ENCODE data around the gene PPP3R1. TPM values are rescaled to one million over a fixed set of nuclear protein-coding genes. Genes with fewer than 3 reads are reported as not detected.

PPP3R1 gene
- total RNA-seq, 1 experiment from 2014 or later: 24.5 TPM

DNA sequence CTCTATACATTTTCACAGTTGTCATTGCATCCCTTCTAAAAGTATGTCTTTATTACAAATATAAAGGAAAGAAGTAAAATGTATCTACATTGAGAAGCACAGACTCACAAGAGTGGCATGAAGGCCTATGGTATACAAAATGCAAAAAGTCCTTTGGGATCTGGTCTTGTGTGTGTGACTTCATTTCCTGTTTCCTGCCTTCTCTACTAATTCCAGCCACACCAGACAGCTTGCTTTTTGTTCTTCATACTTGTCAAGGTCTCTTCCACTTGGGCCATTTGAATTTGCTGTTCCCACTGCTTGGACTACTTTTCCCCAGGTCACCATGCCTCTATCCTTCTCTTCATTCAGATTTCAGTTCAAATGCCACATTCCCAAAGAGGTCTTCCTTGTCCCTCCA lies 101.3 kb downstream of the PPP3R1 start:
- DNase-seq (ENCODE audit: low spot score): peak; percentile 18

DNA sequence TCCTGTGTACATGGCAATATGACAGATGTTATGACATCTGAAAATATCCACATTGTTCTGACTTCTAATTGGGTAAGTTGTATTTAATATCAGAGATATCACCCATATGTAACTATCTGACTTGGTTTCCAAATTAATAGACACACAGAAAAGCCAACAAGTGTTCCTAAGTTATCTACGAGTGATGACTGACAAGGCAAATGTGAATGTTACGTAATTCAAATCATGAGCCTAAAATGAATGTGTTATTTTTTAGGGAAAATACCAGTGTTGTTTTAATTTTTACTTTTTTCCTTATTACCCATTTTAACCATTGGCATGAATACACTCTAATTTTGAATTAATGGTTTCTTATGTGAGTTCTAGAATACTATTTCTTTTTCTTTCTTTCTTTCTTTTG lies 110.5 kb downstream of the PPP3R1 start:
- no peak for DNase-seq (ENCODE audit: low spot score)

DNA sequence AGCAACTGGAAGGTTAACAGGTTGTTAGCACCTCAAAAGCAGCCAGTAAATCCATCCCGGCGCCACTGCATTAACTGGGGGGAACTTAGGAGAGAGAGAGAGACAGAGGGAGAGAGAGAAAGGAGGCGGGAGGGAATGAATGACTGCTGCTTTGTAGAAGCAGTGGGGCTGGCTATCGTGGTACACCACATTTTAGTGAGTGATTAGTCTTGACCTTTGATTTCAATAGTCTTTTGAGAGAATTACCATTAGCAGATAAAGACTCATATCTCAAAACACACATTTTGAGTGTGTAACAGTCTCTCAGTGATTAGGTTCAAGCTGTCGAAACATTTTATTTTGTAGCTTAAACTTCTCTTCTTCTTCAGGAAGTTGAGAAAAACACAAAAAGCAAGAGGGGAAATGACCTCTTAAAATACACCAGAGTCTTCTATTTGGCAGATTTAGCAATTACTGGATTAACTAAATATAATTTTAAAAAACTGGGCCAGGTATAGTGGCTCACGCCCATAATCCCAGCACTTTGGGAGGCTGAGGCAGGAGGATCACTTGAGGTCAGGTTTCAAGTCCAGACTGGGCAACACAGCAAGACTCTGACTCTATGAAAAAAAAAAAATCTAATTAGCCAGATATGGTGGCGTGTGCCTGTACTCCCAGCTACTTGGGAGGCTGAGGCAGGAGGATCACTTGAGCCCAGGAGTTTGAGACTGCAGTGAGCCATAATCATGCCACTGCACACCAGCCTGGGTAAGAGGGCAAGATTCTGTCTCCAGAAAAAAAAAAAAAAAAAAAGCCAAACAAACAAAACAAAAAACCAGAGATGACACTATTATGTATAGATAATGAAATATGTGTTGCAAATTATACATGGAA lies 116.6 kb downstream of the PPP3R1 start:
- no peak for DNase-seq (ENCODE audit: low spot score)

DNA sequence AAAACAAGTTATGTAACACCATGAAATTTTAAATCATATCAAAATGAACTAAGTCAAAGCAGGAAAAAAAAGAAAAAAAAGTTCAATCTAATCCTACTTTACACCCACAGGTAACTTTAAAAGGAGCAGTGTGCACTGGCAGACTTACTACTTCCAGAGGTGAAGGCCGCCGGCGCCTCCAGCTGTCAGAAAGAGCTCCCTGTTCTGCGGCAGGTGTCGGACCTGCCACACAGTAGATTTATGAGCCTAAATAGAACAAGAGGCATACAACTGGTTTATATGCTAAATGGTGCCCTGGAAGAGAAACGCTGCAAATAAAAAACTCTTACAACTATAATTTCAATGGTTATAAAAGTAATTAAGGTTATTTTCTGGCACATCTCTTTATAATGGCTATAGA lies 117.8 kb downstream of the PPP3R1 start:
- no peak for DNase-seq (ENCODE audit: low spot score)

DNA sequence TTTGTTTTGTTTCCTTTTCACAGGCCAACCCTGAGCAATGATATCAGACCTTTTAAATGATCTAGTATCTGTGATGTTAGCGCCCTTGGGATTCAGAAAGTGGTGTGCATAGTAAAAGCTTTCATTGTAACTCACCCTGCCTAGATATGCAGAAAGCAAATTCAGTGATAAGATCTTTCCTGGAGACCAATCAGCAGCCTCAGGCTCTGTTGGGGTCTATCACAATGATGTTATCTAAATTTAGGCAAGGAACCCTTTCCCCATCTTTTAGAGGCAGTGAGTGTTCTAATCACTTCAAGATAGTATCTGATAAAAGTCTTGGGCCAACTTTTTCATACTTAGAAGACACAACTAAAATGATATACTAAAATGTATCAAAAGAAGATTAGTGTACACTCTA lies 118.2 kb downstream of the PPP3R1 start:
- no peak for DNase-seq (ENCODE audit: low spot score)

Other genes starting within 250 kb of the PPP3R1 start
- 74.8 and 127 TPM in 2 replicates for gene C1D, start 189.5 kb downstream of the PPP3R1 start, total RNA-seq (2014; rRNA removed; shearing (Covaris generic))
- 63.1 and 64.0 TPM in 2 replicates for gene PNO1, start 94.6 kb downstream of the PPP3R1 start, total RNA-seq (2014; rRNA removed; shearing (Covaris generic))
- gene CNRIP1, start 67.4 kb upstream of the PPP3R1 start, total RNA-seq (2014; rRNA removed; shearing (Covaris generic)): 11.4 and 13.1 TPM in 2 replicates
- gene PLEK, start 112.8 kb upstream of the PPP3R1 start, total RNA-seq (2014; rRNA removed; shearing (Covaris generic)): not detected in 2 replicates
- gene FBXO48, start 214.8 kb upstream of the PPP3R1 start, total RNA-seq (2014; rRNA removed; shearing (Covaris generic)): 0.43 and 0.67 TPM in 2 replicates
- gene APLF, start 215.1 kb upstream of the PPP3R1 start, total RNA-seq (2014; rRNA removed; shearing (Covaris generic)): 3.7 and 6.8 TPM in 2 replicates